Measurements from ENCODE around the gene GRB14. TPM values are rescaled to one million over a fixed set of nuclear protein-coding genes. Genes with fewer than 3 reads are reported as not detected.

GRB14 gene
- polyA plus RNA-seq, 1 of the 3 experiments (the other 2 are of a cell fraction): 3.9 TPM

- H2AFZ ChIP-seq (ENCODE audit: low read depth): no peak overlapping the region
- peak overlapping the region in 1 of 2 experiments; percentile 80; a peak in 1 of 4 replicates for H3K27ac ChIP-seq (ENCODE audit: low read depth in 2 of 2, low read length in 1 of 2)
- no peaks in the 10 kb centered on the region for H3K79me2 ChIP-seq (ENCODE audit: insufficient read depth)
- peaks cover 0 to 13% of the 10 kb centered on the region in 2 experiments; a peak in 2 of 4 replicates for H3K4me1 ChIP-seq (ENCODE audit: control insufficient read depth in 1 of 2, insufficient read depth in 2 of 2, low read depth in 1 of 2, low read length in 1 of 2)
- no peaks in the 10 kb centered on the region for H3K9me3 ChIP-seq
- H3K9ac ChIP-seq: no peak overlapping the region
- ChIA-PET POLR2A (no interaction called here), CTCF (interaction anchor here (1.5 to 3.3 kb wide), 4 partner anchors 18 to 1275 kb away, joined by 3 to 11 read pairs (median 4); no protein-coding TSS in a partner anchor)
- no peak overlapping the region for H3K4me3 ChIP-seq (ENCODE audit: low read depth in 2 of 2, low read length in 1 of 2)
- H4K20me1 ChIP-seq (ENCODE audit: insufficient read depth): no peaks in the 10 kb centered on the region
- no peaks in the 10 kb centered on the region for H3F3A ChIP-seq (replicated peaks; ENCODE audit: insufficient read depth)
- TF ChIP-seq RFX5 (IDR thresholded peaks at IDR 0.05; ENCODE audit: low read length) (no peak), YY1 (IDR thresholded peaks at IDR 0.05; ENCODE audit: low read depth) (no peak), EZH2phosphoT487 (IDR thresholded peaks at IDR 0.05; ENCODE audit: borderline replicate concordance, low read depth) (no peak), RXRA (IDR thresholded peaks at IDR 0.05; ENCODE audit: borderline replicate concordance, low read depth) (no peak), RCOR1 (IDR thresholded peaks at IDR 0.05; ENCODE audit: low read length) (no peak), USF1 (IDR thresholded peaks at IDR 0.05; ENCODE audit: borderline replicate concordance, low read depth) (no peak), SIN3A (IDR thresholded peaks at IDR 0.05; ENCODE audit: borderline replicate concordance, low read depth, low read length) (no peak)
- TF ChIP-seq, protein P1, sequence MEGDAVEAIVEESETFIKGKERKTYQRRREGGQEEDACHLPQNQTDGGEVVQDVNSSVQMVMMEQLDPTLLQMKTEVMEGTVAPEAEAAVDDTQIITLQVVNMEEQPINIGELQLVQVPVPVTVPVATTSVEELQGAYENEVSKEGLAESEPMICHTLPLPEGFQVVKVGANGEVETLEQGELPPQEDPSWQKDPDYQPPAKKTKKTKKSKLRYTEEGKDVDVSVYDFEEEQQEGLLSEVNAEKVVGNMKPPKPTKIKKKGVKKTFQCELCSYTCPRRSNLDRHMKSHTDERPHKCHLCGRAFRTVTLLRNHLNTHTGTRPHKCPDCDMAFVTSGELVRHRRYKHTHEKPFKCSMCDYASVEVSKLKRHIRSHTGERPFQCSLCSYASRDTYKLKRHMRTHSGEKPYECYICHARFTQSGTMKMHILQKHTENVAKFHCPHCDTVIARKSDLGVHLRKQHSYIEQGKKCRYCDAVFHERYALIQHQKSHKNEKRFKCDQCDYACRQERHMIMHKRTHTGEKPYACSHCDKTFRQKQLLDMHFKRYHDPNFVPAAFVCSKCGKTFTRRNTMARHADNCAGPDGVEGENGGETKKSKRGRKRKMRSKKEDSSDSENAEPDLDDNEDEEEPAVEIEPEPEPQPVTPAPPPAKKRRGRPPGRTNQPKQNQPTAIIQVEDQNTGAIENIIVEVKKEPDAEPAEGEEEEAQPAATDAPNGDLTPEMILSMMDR (IDR thresholded peaks at IDR 0.05): no peak
- no peaks in the 10 kb centered on the region for H3K27me3 ChIP-seq (ENCODE audit: insufficient read depth)
- WGBS (ENCODE audit: low lambda C conversion rate): 63% methylated on average over 1 of the region's 1 CpG
- H3K9me2 ChIP-seq: no peaks in the 10 kb centered on the region
- H3K36me3 ChIP-seq (replicated peaks in 1 of 2; ENCODE audit: control insufficient read depth in 1 of 2, insufficient read depth in 2 of 2, low read length in 1 of 2): no peaks in the 10 kb centered on the region
- DNase-seq: no peak
- no peak overlapping the region for H3K4me2 ChIP-seq
Measured at GRCh38 chr2:164457271-164457670, 164.0 kb downstream of the GRB14 start.

- H3K27me3 ChIP-seq (ENCODE audit: insufficient read depth): no peaks in the 10 kb centered on the region
- POLR2A ChIA-PET: no interaction called here
- H2AFZ ChIP-seq (ENCODE audit: low read depth): no peak overlapping the region
- no peak overlapping the region for H3K9ac ChIP-seq
- H3K79me2 ChIP-seq (ENCODE audit: insufficient read depth): no peaks in the 10 kb centered on the region
- no peaks in the 10 kb centered on the region for H3K9me3 ChIP-seq
- peak overlapping the region in 1 of 2 experiments; percentile 19; a peak in 1 of 4 replicates for H3K27ac ChIP-seq (ENCODE audit: low read depth in 2 of 2, low read length in 1 of 2)
- DNase-seq: peak; percentile 51
- no peaks in the 10 kb centered on the region for H3K36me3 ChIP-seq (replicated peaks in 1 of 2; ENCODE audit: control insufficient read depth in 1 of 2, insufficient read depth in 2 of 2, low read length in 1 of 2)
- no peak overlapping the region for H3K4me3 ChIP-seq (ENCODE audit: low read depth in 2 of 2, low read length in 1 of 2)
- H3K9me2 ChIP-seq: no peaks in the 10 kb centered on the region
- H3F3A ChIP-seq (replicated peaks; ENCODE audit: insufficient read depth): no peaks in the 10 kb centered on the region
- H3K4me1 ChIP-seq (ENCODE audit: control insufficient read depth in 1 of 2, insufficient read depth in 2 of 2, low read depth in 1 of 2, low read length in 1 of 2): peaks cover 0 to 13% of the 10 kb centered on the region in 2 experiments; a peak in 2 of 4 replicates
- no peaks in the 10 kb centered on the region for H4K20me1 ChIP-seq (ENCODE audit: insufficient read depth)
- CTCF ChIA-PET: interaction anchor here (0.6 to 3.3 kb wide), 6 partner anchors 9 to 1286 kb away, joined by 3 to 11 read pairs (median 4); no protein-coding TSS in a partner anchor
- no peak overlapping the region for H3K4me2 ChIP-seq
- 0 out of 2 replicates have a peak, but pooled peaks have one; percentile 16 for TF ChIP-seq MXI1 (IDR thresholded peaks at IDR 0.05; ENCODE audit: low read depth, low read length)
- TF ChIP-seq ZBTB33 (IDR thresholded peaks at IDR 0.05; ENCODE audit: borderline replicate concordance, low read depth): no peak
- no peak for TF ChIP-seq IRF3 (IDR thresholded peaks at IDR 0.05; ENCODE audit: low read depth, low read length)
- 49% methylated on average over 4 of the region's 4 CpGs for WGBS (ENCODE audit: low lambda C conversion rate)
Measured at GRCh38 chr2:164456619-164457018, 164.7 kb downstream of the GRB14 start.

Data from SK-N-SH (cell line).